Measurements from ENCODE around the gene PCP4L1. TPM values are rescaled to one million over a fixed set of nuclear protein-coding genes. Genes with fewer than 3 reads are reported as not detected.
A peak's percentile ranks its signal among the peaks of the same experiment; 100 is the strongest.

PCP4L1 gene
- polyA plus RNA-seq (2013, experiment 1 of 2): 0.75 TPM
- 0.63 TPM for polyA plus RNA-seq (2013, experiment 2 of 2)

GRCh38 chr1:161258439-161259344 lies at the start of gene PCP4L1:
TSS of gene PCP4L1 (plus strand) at chr1:161258745. CDS start at chr1:161258975, 230 bp downstream.
- peak within 1 kb of the TSS; percentile 57 for H3K4me3 ChIP-seq (ENCODE audit: low read length)
- no peak within 1 kb of the TSS for H3K27ac ChIP-seq (ENCODE audit: low read depth, low read length)
- peaks cover 11% of the 10 kb centered on the region for H3K9me3 ChIP-seq (ENCODE audit: insufficient read depth, low read depth, low read length)
- 3% methylated on average over 62 of the region's 62 CpGs for WGBS
- H3K4me1 ChIP-seq (ENCODE audit: insufficient read depth, low read length): peaks cover 6% of the 10 kb centered on the region
- H3K36me3 ChIP-seq (ENCODE audit: insufficient read depth, low read length): no peaks in the 10 kb centered on the region
- peaks cover 44% of the 10 kb centered on the region for H3K27me3 ChIP-seq (ENCODE audit: insufficient read depth, low read length)
- H3K9ac ChIP-seq (ENCODE audit: low read depth, low read length): no peak within 1 kb of the TSS

- H3K4me3 ChIP-seq (ENCODE audit: low read length): no peak overlapping the region
- H3K36me3 ChIP-seq (ENCODE audit: insufficient read depth, low read length): peaks cover 89% of the 10 kb centered on the region
- no peaks in the 10 kb centered on the region for H3K27me3 ChIP-seq (ENCODE audit: insufficient read depth, low read length)
- no peaks in the 10 kb centered on the region for H3K9me3 ChIP-seq (ENCODE audit: insufficient read depth, low read depth, low read length)
- 54% methylated on average over 10 of the region's 11 CpGs for WGBS
- H3K27ac ChIP-seq (ENCODE audit: low read depth, low read length): no peak overlapping the region
- no peaks in the 10 kb centered on the region for H3K4me1 ChIP-seq (ENCODE audit: insufficient read depth, low read length)
- H3K9ac ChIP-seq (ENCODE audit: low read depth, low read length): no peak overlapping the region
Observed at GRCh38 chr1:161209790-161210409, 48.6 kb upstream of the PCP4L1 start.

GRCh38 chr1:161214369-161214768 lies 44.2 kb upstream of the PCP4L1 start:
- Histone ChIP-seq H3K4me3 (ENCODE audit: low read length) (no peak overlapping the region), H3K27ac (ENCODE audit: low read depth, low read length) (no peak overlapping the region), H3K4me1 (ENCODE audit: insufficient read depth, low read length) (peaks cover 5% of the 10 kb centered on the region), H3K9ac (ENCODE audit: low read depth, low read length) (no peak overlapping the region), H3K9me3 (ENCODE audit: insufficient read depth, low read depth, low read length) (no peaks in the 10 kb centered on the region), H3K27me3 (ENCODE audit: insufficient read depth, low read length) (no peaks in the 10 kb centered on the region), H3K36me3 (ENCODE audit: insufficient read depth, low read length) (peaks cover 50% of the 10 kb centered on the region)
- 96% methylated on average over 9 of the region's 9 CpGs for WGBS

- no peaks in the 10 kb centered on the region for H3K9me3 ChIP-seq (ENCODE audit: insufficient read depth, low read depth, low read length)
- no peaks in the 10 kb centered on the region for H3K27me3 ChIP-seq (ENCODE audit: insufficient read depth, low read length)
- peaks cover 45% of the 10 kb centered on the region for H3K36me3 ChIP-seq (ENCODE audit: insufficient read depth, low read length)
- no peak within 1 kb of the TSS for H3K27ac ChIP-seq (ENCODE audit: low read depth, low read length)
- H3K4me3 ChIP-seq (ENCODE audit: low read length): no peak within 1 kb of the TSS
- 94% methylated on average over 10 of the region's 10 CpGs for WGBS
- peaks cover 5% of the 10 kb centered on the region for H3K4me1 ChIP-seq (ENCODE audit: insufficient read depth, low read length)
- H3K9ac ChIP-seq (ENCODE audit: low read depth, low read length): no peak within 1 kb of the TSS
Observed at GRCh38 chr1:161215076-161215475, 43.5 kb upstream of the PCP4L1 start, which contains the start of gene FCER1G. TSS of gene FCER1G (plus strand) at chr1:161215295. CDS start at chr1:161215322, 27 bp downstream.

GRCh38 chr1:161216945-161217712 lies 41.4 kb upstream of the PCP4L1 start:
- Histone ChIP-seq H3K9ac (ENCODE audit: low read depth, low read length) (no peak overlapping the region), H3K36me3 (ENCODE audit: insufficient read depth, low read length) (peaks cover 24% of the 10 kb centered on the region), H3K27me3 (ENCODE audit: insufficient read depth, low read length) (no peaks in the 10 kb centered on the region), H3K4me3 (ENCODE audit: low read length) (no peak overlapping the region), H3K27ac (ENCODE audit: low read depth, low read length) (no peak overlapping the region), H3K4me1 (ENCODE audit: insufficient read depth, low read length) (peaks cover 5% of the 10 kb centered on the region), H3K9me3 (ENCODE audit: insufficient read depth, low read depth, low read length) (no peaks in the 10 kb centered on the region)
- WGBS: 84% methylated on average over 7 of the region's 7 CpGs

GRCh38 chr1:161217831-161218230 lies 40.7 kb upstream of the PCP4L1 start:
- Histone ChIP-seq H3K4me3 (ENCODE audit: low read length) (no peak overlapping the region), H3K9ac (ENCODE audit: low read depth, low read length) (no peak overlapping the region), H3K9me3 (ENCODE audit: insufficient read depth, low read depth, low read length) (no peaks in the 10 kb centered on the region), H3K36me3 (ENCODE audit: insufficient read depth, low read length) (peaks cover 17% of the 10 kb centered on the region), H3K4me1 (ENCODE audit: insufficient read depth, low read length) (peaks cover 5% of the 10 kb centered on the region), H3K27me3 (ENCODE audit: insufficient read depth, low read length) (no peaks in the 10 kb centered on the region), H3K27ac (ENCODE audit: low read depth, low read length) (no peak overlapping the region)
- WGBS: 80% methylated on average over 6 of the region's 6 CpGs

GRCh38 chr1:161218301-161219077 lies 40.1 kb upstream of the PCP4L1 start:
- 81% methylated on average over 7 of the region's 8 CpGs for WGBS
- Histone ChIP-seq H3K9me3 (ENCODE audit: insufficient read depth, low read depth, low read length) (no peaks in the 10 kb centered on the region), H3K4me3 (ENCODE audit: low read length) (no peak overlapping the region), H3K4me1 (ENCODE audit: insufficient read depth, low read length) (peaks cover 5% of the 10 kb centered on the region), H3K27ac (ENCODE audit: low read depth, low read length) (no peak overlapping the region), H3K36me3 (ENCODE audit: insufficient read depth, low read length) (peaks cover 11% of the 10 kb centered on the region), H3K9ac (ENCODE audit: low read depth, low read length) (no peak overlapping the region), H3K27me3 (ENCODE audit: insufficient read depth, low read length) (no peaks in the 10 kb centered on the region)

GRCh38 chr1:161219078-161219892 lies 39.3 kb upstream of the PCP4L1 start:
- H3K36me3 ChIP-seq (ENCODE audit: insufficient read depth, low read length): peaks cover 3% of the 10 kb centered on the region
- H3K4me3 ChIP-seq (ENCODE audit: low read length): no peak overlapping the region
- H3K9ac ChIP-seq (ENCODE audit: low read depth, low read length): no peak overlapping the region
- H3K4me1 ChIP-seq (ENCODE audit: insufficient read depth, low read length): peaks cover 5% of the 10 kb centered on the region
- H3K27me3 ChIP-seq (ENCODE audit: insufficient read depth, low read length): no peaks in the 10 kb centered on the region
- H3K9me3 ChIP-seq (ENCODE audit: insufficient read depth, low read depth, low read length): no peaks in the 10 kb centered on the region
- 94% methylated on average over 5 of the region's 5 CpGs for WGBS
- no peak overlapping the region for H3K27ac ChIP-seq (ENCODE audit: low read depth, low read length)

GRCh38 chr1:161220002-161220401 lies 38.5 kb upstream of the PCP4L1 start:
- H3K4me1 ChIP-seq (ENCODE audit: insufficient read depth, low read length): peaks cover 5% of the 10 kb centered on the region
- no peak overlapping the region for H3K27ac ChIP-seq (ENCODE audit: low read depth, low read length)
- H3K9me3 ChIP-seq (ENCODE audit: insufficient read depth, low read depth, low read length): no peaks in the 10 kb centered on the region
- no peak overlapping the region for H3K4me3 ChIP-seq (ENCODE audit: low read length)
- no peaks in the 10 kb centered on the region for H3K27me3 ChIP-seq (ENCODE audit: insufficient read depth, low read length)
- no peak overlapping the region for H3K9ac ChIP-seq (ENCODE audit: low read depth, low read length)
- WGBS: 92% methylated on average over 5 of the region's 5 CpGs
- H3K36me3 ChIP-seq (ENCODE audit: insufficient read depth, low read length): no peaks in the 10 kb centered on the region

Measured in HUES64 (cell line).